GM19025 (cell line): ENCODE measurements around the gene CABCOCO1.

ENCODE experiments used
- ATAC-seq: cut with Tn5 transposase; IDR thresholded peaks from one replicate; pipeline ENCODE4 v1.9.1; 2021; ENCODE audit warnings: mild to moderate bottlenecking, low read depth, moderate library complexity; ENCODE audit not compliant: unreplicated experiment

Gene CABCOCO1, protein sequence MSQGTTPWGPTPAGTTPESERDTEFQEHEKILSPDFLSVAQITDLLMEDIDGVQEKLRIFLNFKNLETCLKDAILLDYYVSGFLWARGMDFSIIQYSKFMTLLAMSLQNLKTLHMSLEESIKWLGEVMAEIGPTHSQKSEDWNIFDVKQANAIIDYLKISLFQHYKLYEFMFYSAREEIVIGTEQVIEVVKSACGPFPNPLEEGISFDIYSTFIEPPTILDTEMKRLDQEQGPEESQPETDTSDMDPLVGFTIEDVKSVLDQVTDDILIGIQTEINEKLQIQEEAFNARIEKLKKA

DNA sequence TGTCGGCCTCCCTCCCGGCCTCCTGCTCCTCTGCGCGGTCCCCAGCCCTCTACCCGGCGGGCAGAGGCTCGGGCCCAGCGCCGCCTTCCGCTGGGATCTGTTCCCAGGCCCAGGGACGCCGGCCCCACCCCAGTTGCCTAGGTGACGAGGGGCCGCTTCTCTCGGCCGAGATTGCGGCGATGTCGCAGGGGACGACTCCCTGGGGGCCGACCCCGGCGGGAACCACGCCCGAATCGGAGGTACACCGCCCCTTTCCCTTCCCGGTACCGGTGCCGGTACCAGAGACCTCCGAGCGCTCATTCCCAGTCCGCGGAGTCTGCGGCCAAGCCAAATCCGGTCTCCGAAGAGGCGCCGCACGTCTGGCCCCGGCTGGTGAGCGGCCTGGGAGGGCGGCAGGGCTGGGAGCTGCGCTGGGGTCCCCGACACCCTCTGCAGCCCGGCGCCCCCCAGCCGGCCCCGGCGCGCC is at the start of gene CABCOCO1:
Gene CABCOCO1, plus strand, starts transcription at position 136 of the 466 bp plus-strand sequence. Its CDS starts 44 bp downstream, at position 180.
- ATAC-seq: no peak

DNA sequence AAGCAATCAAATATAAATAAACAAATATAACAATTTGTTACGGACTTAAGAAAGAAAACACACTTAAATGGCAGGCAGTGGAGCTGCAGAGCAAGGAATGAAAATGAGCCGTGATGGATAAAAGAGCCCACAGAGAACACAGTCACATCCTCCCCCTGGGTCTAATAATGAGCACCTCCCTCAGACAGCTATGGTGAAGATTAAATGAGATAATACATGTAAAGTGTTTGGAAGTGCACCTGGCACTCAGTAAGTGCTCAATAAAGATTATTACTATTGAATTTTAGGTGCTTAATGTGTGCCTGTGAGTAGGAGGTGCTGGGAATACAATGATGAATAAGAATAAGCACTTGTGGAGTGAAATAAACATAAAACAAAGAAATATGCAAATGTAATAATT is 49.1 kb upstream of the CABCOCO1 start:
- ATAC-seq: no peak

DNA sequence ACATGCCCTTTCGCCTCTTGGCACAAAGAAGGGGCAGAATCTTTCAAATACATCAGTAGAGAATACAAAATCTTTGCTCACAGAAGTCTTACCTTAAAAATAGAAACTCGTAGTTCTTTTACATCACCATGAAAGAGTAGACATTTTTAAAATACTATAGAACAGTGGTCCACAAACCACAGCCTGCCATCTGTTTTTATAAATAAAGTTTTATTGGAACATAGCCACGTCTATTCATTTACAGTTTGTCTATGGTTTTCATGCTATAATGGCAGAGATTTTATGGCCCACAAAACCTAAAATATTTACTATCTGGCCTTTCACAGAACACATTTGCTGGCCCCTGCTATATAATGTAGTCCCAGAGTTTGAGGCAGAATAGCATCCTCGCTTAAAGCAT is 46.1 kb upstream of the CABCOCO1 start:
- no peak for ATAC-seq

DNA sequence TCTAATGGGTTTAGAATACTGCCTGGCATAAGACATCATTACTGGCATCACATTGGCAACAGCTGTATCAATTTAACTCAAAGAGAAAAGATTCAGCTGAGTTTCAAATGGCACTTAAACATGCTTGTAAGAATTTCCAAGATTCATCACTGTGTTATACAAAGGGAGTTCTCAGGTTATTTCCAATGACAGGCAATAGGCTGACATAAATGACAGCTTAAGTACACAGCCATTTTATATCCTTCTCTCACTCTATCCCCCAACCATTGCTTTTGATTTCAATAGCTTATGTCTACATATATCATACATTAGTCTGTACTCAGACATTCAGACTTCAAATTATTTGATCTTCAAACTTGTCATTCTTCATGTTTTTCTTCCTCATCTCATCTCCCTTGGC is 45.5 kb upstream of the CABCOCO1 start:
- ATAC-seq: no peak

DNA sequence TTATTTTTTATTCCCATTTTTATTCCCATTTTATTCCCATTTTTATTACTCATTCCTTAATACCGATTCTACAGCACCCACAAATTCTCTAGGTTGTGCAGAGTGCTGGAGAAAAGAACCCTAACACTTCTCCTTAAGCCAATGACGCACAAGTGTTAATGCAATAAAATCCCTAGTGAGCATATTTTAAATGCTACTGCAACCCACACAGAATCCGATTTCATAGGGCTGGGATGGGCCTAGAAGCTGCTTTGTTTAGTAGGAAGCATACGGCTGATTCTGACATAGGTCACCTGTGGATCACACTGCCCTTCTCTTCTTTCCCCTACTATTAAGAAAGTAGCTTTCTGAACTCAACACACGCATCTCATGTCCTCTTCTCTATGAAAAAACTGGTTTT is 45.1 kb upstream of the CABCOCO1 start:
- ATAC-seq: no peak

DNA sequence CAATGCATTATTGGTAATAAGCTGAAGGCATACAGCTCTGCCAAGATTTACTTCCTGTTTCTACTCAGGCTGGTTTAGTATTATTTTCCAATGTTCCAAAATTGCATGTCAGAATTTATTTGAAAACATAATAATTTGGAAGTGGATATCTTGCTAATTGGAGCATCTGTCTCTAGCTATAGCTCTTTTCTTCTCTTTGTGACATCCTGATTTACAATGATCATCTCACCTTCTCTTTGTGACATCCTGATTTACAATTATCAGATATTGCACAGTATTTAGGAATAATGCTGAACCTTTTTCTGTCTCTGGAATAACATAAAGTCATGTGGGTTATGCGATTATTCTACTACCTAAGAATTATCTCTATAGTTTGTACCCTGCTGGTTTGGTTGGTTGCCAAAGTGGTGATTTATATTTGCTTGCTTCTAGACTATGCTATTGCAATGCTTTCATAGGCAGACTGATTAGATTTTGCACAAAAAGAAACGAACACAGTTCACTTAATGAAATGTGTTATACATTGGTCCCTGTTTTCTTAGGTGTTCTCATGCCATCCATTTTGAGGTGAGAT is 44.3 kb upstream of the CABCOCO1 start:
- no peak for ATAC-seq

DNA sequence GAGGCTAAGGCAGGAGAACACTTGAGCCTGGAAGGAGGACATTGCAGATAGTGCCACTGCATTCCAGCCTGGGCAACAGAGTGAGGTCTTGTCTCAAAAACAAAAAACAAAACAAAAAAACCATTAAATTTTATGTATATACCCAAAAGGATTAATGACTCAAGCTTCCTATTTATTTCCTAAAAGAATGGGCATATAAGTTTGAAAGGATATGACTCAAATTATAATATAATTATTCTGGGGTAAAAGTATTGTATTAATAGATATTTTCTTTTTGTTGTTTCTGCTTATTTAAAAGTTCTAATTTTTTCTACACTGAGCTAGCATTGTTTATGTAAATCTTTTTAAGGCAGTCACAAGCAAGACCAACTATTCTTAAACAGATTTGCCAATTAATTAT is 42.2 kb upstream of the CABCOCO1 start:
- ATAC-seq: no peak

DNA sequence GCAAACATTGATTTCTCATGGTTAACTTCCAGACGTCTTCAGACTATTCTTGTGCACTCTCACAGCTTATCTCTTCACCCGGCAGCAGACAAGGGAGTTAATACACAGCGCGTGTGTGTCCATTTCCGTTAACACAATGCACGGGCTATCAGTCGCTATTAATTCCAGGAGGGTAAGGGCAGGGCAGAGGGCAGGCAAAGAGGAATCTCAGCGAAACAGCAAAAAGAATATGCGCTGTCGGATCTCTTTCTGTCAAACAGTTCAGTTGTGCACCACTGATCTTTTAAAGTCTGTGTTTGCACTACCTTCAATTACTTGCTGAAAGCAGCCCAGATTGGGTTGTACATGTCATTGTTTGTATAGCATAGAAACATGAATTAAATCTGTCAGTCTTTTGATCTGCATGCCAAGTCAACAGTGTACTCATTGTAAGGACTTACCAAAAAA is 41.1 kb upstream of the CABCOCO1 start:
- no peak for ATAC-seq

DNA sequence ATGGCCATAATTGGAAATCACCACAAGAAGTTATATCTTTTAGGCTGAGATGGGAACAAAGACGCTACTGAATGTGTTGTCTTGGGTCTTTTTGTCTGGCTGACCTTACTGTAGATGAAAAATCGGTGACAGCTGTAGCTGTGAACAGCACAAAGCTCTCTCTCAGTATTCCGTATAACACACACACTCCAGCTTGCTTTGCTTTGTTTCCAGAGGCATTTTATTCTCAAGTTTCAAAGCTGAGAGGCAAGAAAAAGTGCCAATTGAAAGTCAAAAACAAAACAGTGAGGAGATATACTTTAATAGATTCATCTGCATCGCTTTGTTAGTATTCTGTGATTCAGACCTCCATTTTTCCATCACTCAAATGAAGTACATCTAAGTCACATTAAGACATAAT is 39.6 kb upstream of the CABCOCO1 start:
- no peak for ATAC-seq

DNA sequence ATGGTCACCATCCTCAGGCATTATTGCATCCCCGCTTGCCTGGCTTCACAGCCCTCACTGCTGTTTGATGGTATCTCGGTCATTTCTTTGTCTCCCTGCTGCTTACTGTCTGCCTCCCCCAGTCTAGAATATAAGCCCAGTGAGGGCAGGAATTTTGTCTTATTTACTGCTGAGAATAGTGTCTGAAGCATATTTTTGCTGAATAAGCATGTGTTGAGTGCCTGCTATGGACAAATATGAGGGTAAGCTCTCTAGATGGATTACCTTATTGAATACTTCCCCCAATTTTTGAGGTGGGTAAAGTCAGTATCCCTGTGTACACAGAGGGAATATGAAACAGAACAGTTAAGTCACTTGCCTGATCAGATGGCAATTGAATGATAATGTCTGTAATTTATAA is 36.5 kb upstream of the CABCOCO1 start:
- no peak for ATAC-seq

DNA sequence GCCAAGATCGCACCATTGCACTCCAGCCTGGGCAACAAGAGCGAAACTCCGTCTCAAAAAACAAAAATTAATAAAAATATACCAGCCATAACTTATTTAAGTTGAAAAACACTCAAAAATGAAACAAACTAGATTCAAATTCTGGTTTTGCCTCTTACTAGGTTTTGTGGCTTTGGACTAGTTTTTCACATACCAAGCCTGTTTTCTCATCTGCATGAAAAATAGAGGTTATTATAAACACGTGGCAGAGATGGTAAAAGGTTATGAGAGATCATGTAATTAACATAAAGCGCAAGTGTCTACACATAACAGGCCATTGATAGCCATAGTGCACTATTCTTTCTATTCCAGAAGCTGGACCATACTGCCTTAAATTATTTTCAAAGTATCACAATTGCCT is 35.5 kb upstream of the CABCOCO1 start:
- ATAC-seq: no peak

DNA sequence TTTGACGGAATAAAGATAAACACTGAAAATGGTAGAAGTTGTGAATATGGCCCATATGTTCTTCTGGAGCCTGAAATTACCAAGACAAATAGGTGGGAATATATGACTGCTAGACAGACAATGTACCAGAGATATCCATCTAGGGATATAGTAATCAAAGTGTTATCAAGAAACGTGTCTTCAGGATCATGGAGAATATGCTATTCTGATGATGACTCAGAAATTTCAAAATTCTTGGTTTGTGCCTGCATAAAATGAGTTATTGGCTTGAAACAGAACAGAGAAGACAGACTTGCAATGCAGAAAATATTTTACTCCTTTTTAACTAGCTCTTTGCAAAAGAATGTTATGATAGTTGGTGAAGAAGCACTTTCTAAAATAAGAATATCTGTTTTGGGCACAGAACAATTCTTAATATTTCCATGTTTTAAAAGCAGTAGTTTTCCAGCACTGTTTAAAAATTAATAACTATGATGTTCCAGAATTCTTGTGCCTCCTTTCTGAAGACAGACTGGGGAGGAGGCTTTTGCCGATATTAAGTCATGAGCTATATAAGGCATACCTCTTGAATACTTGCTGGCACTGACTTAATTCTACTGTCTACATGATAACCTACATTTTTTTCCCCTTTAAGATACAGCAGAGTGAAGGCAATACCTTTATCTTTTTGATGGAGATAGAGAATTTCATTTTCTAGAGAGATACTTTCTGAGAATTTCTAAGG is 34.4 kb upstream of the CABCOCO1 start:
- ATAC-seq: no peak

DNA sequence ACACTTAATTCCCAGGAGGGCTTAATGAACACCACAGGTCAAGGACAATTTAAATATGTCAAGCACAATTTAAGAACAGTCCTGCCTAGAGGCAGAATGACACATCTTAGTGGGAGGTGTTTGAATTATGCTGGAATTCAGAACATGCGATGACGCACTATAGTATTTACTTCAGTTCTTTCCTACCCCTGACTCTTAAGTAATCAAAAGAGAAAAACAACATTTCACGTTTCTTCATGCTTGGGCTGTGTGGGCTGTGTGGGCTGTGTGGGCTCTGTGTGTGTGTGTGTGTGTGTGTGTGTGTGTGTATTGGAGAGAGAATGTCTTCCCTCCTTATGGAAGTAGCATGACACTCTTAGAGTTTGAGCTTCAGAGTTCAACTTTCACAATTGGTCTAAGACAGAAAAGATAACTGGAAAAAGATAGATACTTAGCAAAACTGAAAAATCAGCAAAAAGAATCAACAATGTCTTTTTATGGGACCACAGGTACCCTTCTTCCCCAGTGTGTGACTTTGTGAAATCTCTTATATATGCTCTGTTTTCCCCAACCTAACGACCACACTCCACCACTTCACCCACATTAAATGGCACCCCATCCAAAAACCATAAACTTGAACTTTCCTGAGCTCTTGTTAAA is 33.7 kb upstream of the CABCOCO1 start:
- ATAC-seq: no peak

DNA sequence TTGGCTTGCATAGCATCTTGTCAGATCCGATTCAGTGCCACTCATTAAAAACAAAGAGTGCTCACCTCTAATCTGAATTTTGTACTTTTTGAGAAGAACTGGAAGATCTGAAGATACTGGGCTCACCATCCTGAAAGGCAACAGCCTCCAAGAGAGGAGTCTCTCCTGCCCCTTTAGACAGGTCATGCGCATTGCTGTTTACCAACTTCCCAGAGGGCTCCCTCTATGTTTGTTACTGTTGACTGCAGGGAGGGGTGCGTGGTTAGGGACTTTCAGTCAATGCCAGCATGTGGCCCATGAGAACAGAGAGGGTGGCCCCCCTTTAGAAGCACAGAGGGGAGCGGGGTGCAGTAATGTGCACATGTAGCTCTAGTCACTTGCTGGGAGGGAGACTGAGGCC is 33.2 kb upstream of the CABCOCO1 start:
- ATAC-seq: no peak

DNA sequence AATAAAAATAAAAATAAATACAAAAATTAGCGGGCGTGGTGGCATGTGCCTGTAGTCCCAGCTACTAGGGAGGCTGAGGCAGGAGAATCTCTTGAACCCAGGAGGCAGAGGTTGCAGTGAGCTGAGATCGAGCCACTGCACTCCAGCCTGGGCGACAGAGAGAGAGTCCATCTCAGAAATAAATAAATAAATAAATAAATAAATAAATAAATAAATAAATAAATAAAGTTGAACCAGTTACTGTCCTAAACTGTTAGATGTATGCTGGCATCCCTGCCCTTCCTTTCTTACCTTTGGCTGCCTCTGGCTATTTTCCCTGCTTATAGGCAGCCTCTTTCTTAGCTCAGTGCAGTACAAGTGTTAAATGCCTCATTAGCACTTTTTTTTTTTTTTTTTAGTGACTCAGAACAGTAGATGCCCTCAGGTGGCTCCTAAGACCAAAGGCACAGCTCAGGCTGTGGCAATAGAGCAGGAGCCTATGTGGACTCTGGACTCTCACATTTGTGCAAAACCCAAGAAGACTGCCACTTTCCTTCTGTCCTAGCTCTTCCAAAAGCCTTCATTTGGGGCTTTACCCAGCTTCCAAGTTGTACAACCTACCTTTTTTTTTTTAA is 30.6 kb upstream of the CABCOCO1 start:
- ATAC-seq: no peak

DNA sequence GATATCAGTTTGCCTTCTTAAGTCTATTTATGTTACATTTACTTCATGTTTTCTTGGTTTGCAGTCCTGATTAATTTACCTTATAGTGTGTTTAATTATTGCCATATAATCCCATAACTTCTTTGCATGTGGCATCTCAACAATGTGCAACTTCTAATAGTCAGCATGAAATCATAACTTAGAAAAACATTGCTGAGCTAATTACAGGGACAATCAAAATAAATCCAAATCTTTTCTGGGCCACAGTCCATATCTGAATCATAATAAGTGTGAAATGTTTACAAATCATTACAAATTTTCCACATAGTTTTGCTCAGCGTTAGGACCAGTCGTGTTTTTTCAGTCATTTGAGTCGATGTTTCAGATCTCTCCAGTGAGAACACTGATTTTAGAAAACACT is 29.1 kb upstream of the CABCOCO1 start:
- no peak for ATAC-seq

DNA sequence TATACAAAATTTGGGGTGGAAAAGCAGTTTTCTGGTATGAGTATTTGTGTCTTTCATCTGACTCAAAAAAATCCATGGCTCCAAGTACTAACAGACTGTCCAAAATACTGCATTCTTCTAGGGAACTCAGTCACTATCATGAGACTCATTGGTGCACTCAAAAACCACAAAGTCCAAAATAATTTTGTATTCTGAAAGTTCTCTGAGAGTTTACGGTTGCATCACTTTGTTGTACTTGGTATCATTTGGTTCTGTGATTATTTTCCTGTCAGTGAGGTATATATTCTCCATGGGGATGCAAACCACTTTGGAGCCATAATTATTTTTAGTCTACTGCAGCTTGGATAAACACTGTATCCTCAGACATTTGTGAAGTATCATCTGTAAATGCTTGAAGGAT is 28.0 kb upstream of the CABCOCO1 start:
- ATAC-seq: no peak

DNA sequence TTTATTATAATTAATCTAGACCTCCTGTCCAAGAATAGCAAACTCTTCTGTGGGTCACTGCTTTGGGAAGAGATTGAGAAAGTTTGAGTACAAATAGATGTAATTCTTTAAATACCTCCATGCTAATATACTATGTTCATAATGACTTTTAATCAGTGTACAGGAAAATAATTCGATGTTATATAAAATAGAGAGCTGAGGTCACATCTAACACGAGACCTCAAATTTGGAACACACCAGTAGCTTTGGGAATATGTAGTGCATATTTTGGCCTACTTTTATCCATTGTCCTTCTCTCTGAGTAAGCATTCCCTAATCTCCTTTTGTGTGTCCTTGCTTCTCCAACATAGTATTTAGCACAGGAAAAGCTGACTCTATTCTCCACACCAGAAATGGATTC is 27.3 kb upstream of the CABCOCO1 start:
- no peak for ATAC-seq

DNA sequence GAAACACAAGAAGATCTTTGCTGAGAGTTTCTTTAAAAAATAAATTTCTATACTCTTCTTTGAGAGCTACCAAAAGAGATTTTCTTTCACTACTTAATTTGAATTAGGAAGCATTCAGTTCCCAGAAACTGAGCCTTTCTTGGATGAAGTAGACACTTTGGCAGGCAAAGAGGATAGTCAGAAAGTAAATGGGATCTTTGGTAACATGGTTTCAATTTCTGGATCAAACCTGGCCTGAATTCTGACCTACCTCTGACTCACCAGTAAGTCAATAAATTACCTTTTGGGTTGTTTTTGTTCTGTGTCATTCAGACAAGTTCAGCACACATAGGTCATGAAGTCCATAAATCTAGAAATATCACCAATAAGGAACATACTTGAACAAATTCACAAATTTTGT is 26.8 kb upstream of the CABCOCO1 start:
- no peak for ATAC-seq

DNA sequence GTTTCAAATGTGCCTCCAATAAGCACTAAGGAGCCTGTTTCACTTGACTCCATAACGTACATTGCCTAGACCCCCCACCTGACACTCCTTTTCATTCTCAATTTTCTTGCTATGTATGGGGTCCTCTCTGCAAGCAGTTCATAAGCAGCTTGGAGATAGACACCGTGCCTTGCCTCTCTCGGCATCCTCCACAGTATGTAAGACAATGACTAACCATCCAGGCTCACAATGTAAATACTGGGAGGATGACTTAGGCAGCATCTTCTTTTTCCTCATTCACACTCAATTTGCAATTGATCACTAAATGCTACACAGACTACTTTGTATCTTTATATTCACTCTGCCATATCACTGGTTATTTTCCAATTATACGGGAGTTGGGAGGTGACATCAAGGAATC is 22.8 kb upstream of the CABCOCO1 start:
- no peak for ATAC-seq

DNA sequence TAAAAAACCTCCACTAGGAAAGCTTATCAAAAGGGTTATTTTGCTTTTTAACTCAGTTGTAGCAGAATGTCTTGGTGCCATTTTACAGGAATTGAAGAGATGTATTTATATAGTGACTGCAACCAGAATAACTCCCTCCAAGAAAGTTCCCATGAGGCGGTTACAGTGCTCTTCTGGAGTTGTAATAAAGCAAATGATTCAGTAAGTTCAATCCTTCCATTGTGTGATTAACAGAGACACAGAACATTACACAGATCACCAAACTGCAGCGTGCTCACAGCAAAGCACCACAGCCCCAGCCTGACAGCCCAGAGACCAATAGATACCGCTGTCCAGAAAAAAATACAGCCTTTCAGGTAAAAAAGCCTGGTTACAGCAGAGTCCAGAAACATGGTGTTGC is 21.9 kb upstream of the CABCOCO1 start:
- ATAC-seq: no peak
